GM03348 (cell line): ENCODE measurements around the gene GOLGA6B.
A peak's percentile ranks its signal among the peaks of the same experiment; 100 is the strongest.
"Not testable (repeated sequence)": the region's sequence is repeated elsewhere in the genome, so short reads cannot be mapped to it uniquely, and the experiment has no call there.

Experiments
- DNase-seq: peaks from one replicate; pipeline ENCODE4 v3.0.0; 2012; ENCODE audit warnings: low spot score

GOLGA6B gene

GRCh38 chr15:72669803-72670202, 15.3 kb downstream of the GOLGA6B start:
- DNase-seq = not testable (repeated sequence)

- DNase-seq = peak; percentile 68
Observed at GRCh38 chr15:72670656-72671352, 16.3 kb downstream of the GOLGA6B start.

GRCh38 chr15:72671525-72671924, 17.0 kb downstream of the GOLGA6B start:
- DNase-seq = no peak

GRCh38 chr15:72676838-72677237, 22.3 kb downstream of the GOLGA6B start:
- no peak for DNase-seq

- DNase-seq = no peak
Observed at GRCh38 chr15:72680931-72681330, 26.4 kb downstream of the GOLGA6B start.

GRCh38 chr15:72682772-72683171, 28.3 kb downstream of the GOLGA6B start:
- DNase-seq = no peak

GRCh38 chr15:72685301-72685924, 30.9 kb downstream of the GOLGA6B start:
- no peak for DNase-seq

GRCh38 chr15:72685925-72686794, 31.7 kb downstream of the GOLGA6B start, which contains the start of the genes BBS4 and HIGD2B:
Gene BBS4, plus strand, starts transcription at chr15:72686207. Its CDS starts 21 bp downstream, at chr15:72686228.
Gene HIGD2B, minus strand, starts transcription at chr15:72686182. Its CDS starts 9,808 bp downstream, at chr15:72676374.
- peak; percentile 92 for DNase-seq

- DNase-seq = no peak
Observed at GRCh38 chr15:72688697-72689096, 34.2 kb downstream of the GOLGA6B start.

- no peak for DNase-seq
Observed at GRCh38 chr15:72690938-72691337, 36.4 kb downstream of the GOLGA6B start.

GRCh38 chr15:72698938-72699337, 44.4 kb downstream of the GOLGA6B start:
- DNase-seq = no peak

GRCh38 chr15:72700076-72700475, 45.6 kb downstream of the GOLGA6B start:
- no peak for DNase-seq

GRCh38 chr15:72706266-72706665, 51.8 kb downstream of the GOLGA6B start:
- DNase-seq = no peak

- not testable (repeated sequence) for DNase-seq
Observed at GRCh38 chr15:72708551-72709303, 54.2 kb downstream of the GOLGA6B start.
